ENCODE data around the gene OR52E8. TPM values are rescaled to one million over a fixed set of nuclear protein-coding genes. Genes with fewer than 3 reads are reported as not detected.

The OR52E8 gene
- total RNA-seq, result not detected
- polyA plus RNA-seq, result not detected
- long read RNA-seq, donor 1, result 0 reads
- long read RNA-seq, donor 2, result 0 reads

GRCh38 chr11:5857590-5857989, at the start of gene OR52E8:
TSS of gene OR52E8 (minus strand) at chr11:5857690. CDS start at chr11:5857690, 0 bp downstream.
- Histone ChIP-seq H3K27ac (ENCODE audit: low read depth in 1 of 2, low read length in 2 of 2) (no peak within 1 kb of the TSS), H3K4me3 (ENCODE audit: low read length in 2 of 2) (no peak within 1 kb of the TSS), H3K4me1 (ENCODE audit: control insufficient read depth in 1 of 2, insufficient read depth in 2 of 2, low read length in 2 of 2) (no peaks in the 10 kb centered on the region), H3K9me3 (ENCODE audit: control insufficient read depth, low read length) (no peaks in the 10 kb centered on the region), H3K27me3 (ENCODE audit: control insufficient read depth in 1 of 2, insufficient read depth in 2 of 2, low read length in 1 of 2) (no peaks in the 10 kb centered on the region), H3K36me3 (ENCODE audit: control insufficient read depth in 1 of 2, insufficient read depth in 2 of 2, low read length in 1 of 2) (no peaks in the 10 kb centered on the region)
- DNase-seq, result no peak
- 91 to 93% methylated on average over 3 of the region's 3 CpGs for WGBS, 2 donors
- no peak for ATAC-seq (ENCODE audit: low FRiP score)
- intact Hi-C loops (cut with DNase I), result loop anchor here in 1 of 2 donors (1.0 kb wide), 1 partner anchor 8 kb away; no protein-coding TSS in a partner anchor

GRCh38 chr11:5899534-5899933, 42.0 kb upstream of the OR52E8 start:
- intact Hi-C loops (cut with DNase I), result no loop called here
- Histone ChIP-seq H3K27me3 (ENCODE audit: control insufficient read depth in 1 of 2, insufficient read depth in 2 of 2, low read length in 1 of 2) (no peaks in the 10 kb centered on the region), H3K36me3 (ENCODE audit: control insufficient read depth in 1 of 2, insufficient read depth in 2 of 2, low read length in 1 of 2) (no peaks in the 10 kb centered on the region), H3K27ac (ENCODE audit: low read depth in 1 of 2, low read length in 2 of 2) (no peak overlapping the region), H3K4me1 (ENCODE audit: control insufficient read depth in 1 of 2, insufficient read depth in 2 of 2, low read length in 2 of 2) (no peaks in the 10 kb centered on the region), H3K9me3 (ENCODE audit: control insufficient read depth, low read length) (no peaks in the 10 kb centered on the region), H3K4me3 (ENCODE audit: low read length in 2 of 2) (no peak overlapping the region)
- WGBS, 2 donors, result 75 to 86% methylated on average over 2 of the region's 2 CpGs
- no peak for ATAC-seq (ENCODE audit: low FRiP score)
- DNase-seq, result no peak

- ATAC-seq (ENCODE audit: low FRiP score) (no peak), DNase-seq (no peak)
- no peaks in the 10 kb centered on the region for H3K9me3 ChIP-seq (ENCODE audit: control insufficient read depth, low read length)
- 86 to 91% methylated on average over 3 of the region's 3 CpGs for WGBS, 2 donors
- H3K27me3 ChIP-seq (ENCODE audit: control insufficient read depth in 1 of 2, insufficient read depth in 2 of 2, low read length in 1 of 2), result no peaks in the 10 kb centered on the region
- no peak within 1 kb of the TSS for H3K4me3 ChIP-seq (ENCODE audit: low read length in 2 of 2)
- H3K27ac ChIP-seq (ENCODE audit: low read depth in 1 of 2, low read length in 2 of 2), result no peak within 1 kb of the TSS
- H3K4me1 ChIP-seq (ENCODE audit: control insufficient read depth in 1 of 2, insufficient read depth in 2 of 2, low read length in 2 of 2), result no peaks in the 10 kb centered on the region
- H3K36me3 ChIP-seq (ENCODE audit: control insufficient read depth in 1 of 2, insufficient read depth in 2 of 2, low read length in 1 of 2), result no peaks in the 10 kb centered on the region
- intact Hi-C loops (cut with DNase I), result no loop called here
These were observed 35.4 kb upstream of the OR52E8 start, which contains the start of gene OR52E5 for GRCh38 chr11:5892908-5893307. TSS of gene OR52E5 (plus strand) at chr11:5893208. CDS start at chr11:5900777, 7,569 bp downstream.

GRCh38 chr11:5891216-5891800, 33.8 kb upstream of the OR52E8 start:
- no peaks in the 10 kb centered on the region for H3K4me1 ChIP-seq (ENCODE audit: control insufficient read depth in 1 of 2, insufficient read depth in 2 of 2, low read length in 2 of 2)
- no peak overlapping the region for H3K4me3 ChIP-seq (ENCODE audit: low read length in 2 of 2)
- no peak for ATAC-seq (ENCODE audit: low FRiP score)
- 61 to 68% methylated on average over 4 of the region's 4 CpGs for WGBS, 2 donors
- no peak for DNase-seq
- H3K27ac ChIP-seq (ENCODE audit: low read depth in 1 of 2, low read length in 2 of 2), result no peak overlapping the region
- intact Hi-C loops (cut with DNase I), result no loop called here
- no peaks in the 10 kb centered on the region for H3K27me3 ChIP-seq (ENCODE audit: control insufficient read depth in 1 of 2, insufficient read depth in 2 of 2, low read length in 1 of 2)
- no peaks in the 10 kb centered on the region for H3K36me3 ChIP-seq (ENCODE audit: control insufficient read depth in 1 of 2, insufficient read depth in 2 of 2, low read length in 1 of 2)
- no peaks in the 10 kb centered on the region for H3K9me3 ChIP-seq (ENCODE audit: control insufficient read depth, low read length)

GRCh38 chr11:5887661-5888060, 30.2 kb upstream of the OR52E8 start:
- H3K4me3 ChIP-seq (ENCODE audit: low read length in 2 of 2), result no peak overlapping the region
- DNase-seq, result no peak
- H3K9me3 ChIP-seq (ENCODE audit: control insufficient read depth, low read length), result no peaks in the 10 kb centered on the region
- H3K27ac ChIP-seq (ENCODE audit: low read depth in 1 of 2, low read length in 2 of 2), result no peak overlapping the region
- H3K27me3 ChIP-seq (ENCODE audit: control insufficient read depth in 1 of 2, insufficient read depth in 2 of 2, low read length in 1 of 2), result no peaks in the 10 kb centered on the region
- H3K4me1 ChIP-seq (ENCODE audit: control insufficient read depth in 1 of 2, insufficient read depth in 2 of 2, low read length in 2 of 2), result no peaks in the 10 kb centered on the region
- H3K36me3 ChIP-seq (ENCODE audit: control insufficient read depth in 1 of 2, insufficient read depth in 2 of 2, low read length in 1 of 2), result no peaks in the 10 kb centered on the region
- no peak for ATAC-seq (ENCODE audit: low FRiP score)
- intact Hi-C loops (cut with DNase I), result no loop called here
- whole genome bisulfite sequencing, 2 donors, result 48 to 61% methylated on average over 1 of the region's 1 CpG

- H3K9me3 ChIP-seq (ENCODE audit: control insufficient read depth, low read length), result no peaks in the 10 kb centered on the region
- WGBS, 2 donors, result 70 to 73% methylated on average over 3 of the region's 3 CpGs
- no peaks in the 10 kb centered on the region for H3K4me1 ChIP-seq (ENCODE audit: control insufficient read depth in 1 of 2, insufficient read depth in 2 of 2, low read length in 2 of 2)
- intact Hi-C loops (cut with DNase I), result no loop called here
- no peaks in the 10 kb centered on the region for H3K36me3 ChIP-seq (ENCODE audit: control insufficient read depth in 1 of 2, insufficient read depth in 2 of 2, low read length in 1 of 2)
- H3K27ac ChIP-seq (ENCODE audit: low read depth in 1 of 2, low read length in 2 of 2), result no peak overlapping the region
- ATAC-seq (ENCODE audit: low FRiP score), result no peak
- H3K27me3 ChIP-seq (ENCODE audit: control insufficient read depth in 1 of 2, insufficient read depth in 2 of 2, low read length in 1 of 2), result no peaks in the 10 kb centered on the region
- no peak overlapping the region for H3K4me3 ChIP-seq (ENCODE audit: low read length in 2 of 2)
- no peak for DNase-seq
These were observed 29.7 kb upstream of the OR52E8 start for GRCh38 chr11:5887172-5887571.

- H3K27me3 ChIP-seq (ENCODE audit: control insufficient read depth in 1 of 2, insufficient read depth in 2 of 2, low read length in 1 of 2), result no peaks in the 10 kb centered on the region
- DNase-seq, result no peak
- intact Hi-C loops (cut with DNase I), result no loop called here
These were observed 24.3 kb upstream of the OR52E8 start for GRCh38 chr11:5881756-5882155.

GRCh38 chr11:5880329-5880728, 22.8 kb upstream of the OR52E8 start, which contains the start of gene OR52E4:
TSS of gene OR52E4 (plus strand) at chr11:5880629. CDS start at chr11:5884293, 3,664 bp downstream.
- Histone ChIP-seq H3K4me3 (ENCODE audit: low read length in 2 of 2) (no peak within 1 kb of the TSS), H3K27me3 (ENCODE audit: control insufficient read depth in 1 of 2, insufficient read depth in 2 of 2, low read length in 1 of 2) (no peaks in the 10 kb centered on the region), H3K36me3 (ENCODE audit: control insufficient read depth in 1 of 2, insufficient read depth in 2 of 2, low read length in 1 of 2) (no peaks in the 10 kb centered on the region), H3K9me3 (ENCODE audit: control insufficient read depth, low read length) (no peaks in the 10 kb centered on the region), H3K27ac (ENCODE audit: low read depth in 1 of 2, low read length in 2 of 2) (no peak within 1 kb of the TSS), H3K4me1 (ENCODE audit: control insufficient read depth in 1 of 2, insufficient read depth in 2 of 2, low read length in 2 of 2) (no peaks in the 10 kb centered on the region)
- ATAC-seq (ENCODE audit: low FRiP score) (no peak), DNase-seq (no peak)
- intact Hi-C loops (cut with DNase I), result no loop called here
- 81 to 83% methylated on average over 4 of the region's 4 CpGs for WGBS, 2 donors

More at GRCh38 chr11:5881756-5882155, 24.3 kb upstream of the OR52E8 start:
- no peaks in the 10 kb centered on the region for H3K36me3 ChIP-seq (ENCODE audit: control insufficient read depth in 1 of 2, insufficient read depth in 2 of 2, low read length in 1 of 2)
- no peak overlapping the region for H3K27ac ChIP-seq (ENCODE audit: low read depth in 1 of 2, low read length in 2 of 2)
- ATAC-seq (ENCODE audit: low FRiP score), result no peak
- no peak overlapping the region for H3K4me3 ChIP-seq (ENCODE audit: low read length in 2 of 2)
- no peaks in the 10 kb centered on the region for H3K9me3 ChIP-seq (ENCODE audit: control insufficient read depth, low read length)
- no peaks in the 10 kb centered on the region for H3K4me1 ChIP-seq (ENCODE audit: control insufficient read depth in 1 of 2, insufficient read depth in 2 of 2, low read length in 2 of 2)

GRCh38 chr11:5878564-5878963, 21.1 kb upstream of the OR52E8 start:
- Histone ChIP-seq H3K27ac (ENCODE audit: low read depth in 1 of 2, low read length in 2 of 2) (no peak overlapping the region), H3K4me3 (ENCODE audit: low read length in 2 of 2) (no peak overlapping the region), H3K9me3 (ENCODE audit: control insufficient read depth, low read length) (no peaks in the 10 kb centered on the region), H3K27me3 (ENCODE audit: control insufficient read depth in 1 of 2, insufficient read depth in 2 of 2, low read length in 1 of 2) (no peaks in the 10 kb centered on the region), H3K4me1 (ENCODE audit: control insufficient read depth in 1 of 2, insufficient read depth in 2 of 2, low read length in 2 of 2) (no peaks in the 10 kb centered on the region), H3K36me3 (ENCODE audit: control insufficient read depth in 1 of 2, insufficient read depth in 2 of 2, low read length in 1 of 2) (no peaks in the 10 kb centered on the region)
- WGBS, 2 donors, result 8 to 10% methylated on average over 2 of the region's 2 CpGs
- no peak for ATAC-seq (ENCODE audit: low FRiP score)
- intact Hi-C loops (cut with DNase I), result no loop called here
- DNase-seq, result no peak
